Lung (tissue), 12 donors: ENCODE measurements around the gene ITPR1. TPM values are rescaled to one million over a fixed set of nuclear protein-coding genes. Genes with fewer than 3 reads are reported as not detected.

Experiments used
- ATAC-seq: fragments of 200-7000 bp; cut with Tn5 transposase; one replicate; pipeline ENCODE4 v1.9.1; 2020; ENCODE audit warnings: moderate number of reproducible peaks; ENCODE audit not compliant: insufficient read depth, low FRiP score
- DNase-seq, 3 donors: peaks; one replicate each; pipeline ENCODE4 v3.0.0-alpha.2; 2013 to 2017
- H3K27ac ChIP-seq, 2 donors: one replicate each; pipeline ENCODE4 v1.5.1; 2013; ENCODE audit warnings: mild to moderate bottlenecking in 2 of 2, moderate library complexity in 2 of 2, control low read depth in 1 of 2, inconsistent platforms in 1 of 2, low read depth in 1 of 2, low read length in 1 of 2
- H3K27me3 ChIP-seq, 3 donors: one replicate each; pipeline ENCODE4 v1.5.1; 2013; ENCODE audit warnings: low read length in 2 of 3; ENCODE audit not compliant: control insufficient read depth in 3 of 3, insufficient read depth in 3 of 3
- H3K36me3 ChIP-seq, 4 donors: one replicate each; pipeline ENCODE4 v1.5.1; 2013; ENCODE audit warnings: low read length in 4 of 4, mild to moderate bottlenecking in 1 of 4, moderate library complexity in 1 of 4; ENCODE audit not compliant: control insufficient read depth in 4 of 4, insufficient read depth in 4 of 4
- H3K4me1 ChIP-seq, 5 donors: one replicate each; pipeline ENCODE4 v1.5.1; 2013; ENCODE audit warnings: low read length in 5 of 5, mild to moderate bottlenecking in 2 of 5, moderate library complexity in 1 of 5; ENCODE audit not compliant: control insufficient read depth in 5 of 5, insufficient read depth in 5 of 5
- H3K4me3 ChIP-seq: one replicate; pipeline ENCODE4 v1.5.1; 2013; ENCODE audit warnings: mild to moderate bottlenecking, control low read depth, moderate library complexity
- H3K9ac ChIP-seq, 2 donors: one replicate each; pipeline ENCODE4 v1.5.1; 2013; ENCODE audit warnings: low read length in 2 of 2, control low read depth in 1 of 2; ENCODE audit not compliant: insufficient read depth in 1 of 2
- H3K9me3 ChIP-seq, 4 donors: one replicate each; pipeline ENCODE4 v1.5.1; 2013; ENCODE audit warnings: low read length in 3 of 4, mild to moderate bottlenecking in 1 of 4, moderate library complexity in 1 of 4; ENCODE audit not compliant: control insufficient read depth in 4 of 4, insufficient read depth in 3 of 4
- WGBS, 2 donors: extraction: QIAGEN DNeasy Blood & Tissue Kit; methylation state at CpG; one replicate each; pipeline ENCODE4 v1.1.7; 2013; 5-methylcytosine and 5-hydroxymethylcytosine counted together
- polyA plus RNA-seq, 2 donors: library from polyadenylated mRNA; stranded (reverse); fragments of 200-250 nt; gene quantifications; one replicate each; pipeline ENCODE4 v1.2.1, GENCODE V29; 2013
- total RNA-seq, 2 donors: library from RNA; depleted of rRNA in 1 of 2; stranded (reverse); fragments of >200 nt in 1 of 2; gene quantifications; one replicate each; pipeline ENCODE4 v1.2.1, GENCODE V29; 2014 to 2021
- TF ChIP-seq, protein P1 (sequence below): IDR thresholded peaks from 2 replicates; pipeline ENCODE4 v1.5.1; 2012; ENCODE audit warnings: mild to moderate bottlenecking; ENCODE audit errors: control extremely low read depth, extremely low read depth
- donor health status: control.
- donor health status: control.
- donor health status: Bipolar disorder and iron deficiency.
- donor health status: healthy.
- donor health status: DM: yes; HTN: yes; CAD: no.

ITPR1 gene
- total and polyA plus RNA-seq, 4 donors = 12.4 to 152 (median 44.1) TPM

DNA sequence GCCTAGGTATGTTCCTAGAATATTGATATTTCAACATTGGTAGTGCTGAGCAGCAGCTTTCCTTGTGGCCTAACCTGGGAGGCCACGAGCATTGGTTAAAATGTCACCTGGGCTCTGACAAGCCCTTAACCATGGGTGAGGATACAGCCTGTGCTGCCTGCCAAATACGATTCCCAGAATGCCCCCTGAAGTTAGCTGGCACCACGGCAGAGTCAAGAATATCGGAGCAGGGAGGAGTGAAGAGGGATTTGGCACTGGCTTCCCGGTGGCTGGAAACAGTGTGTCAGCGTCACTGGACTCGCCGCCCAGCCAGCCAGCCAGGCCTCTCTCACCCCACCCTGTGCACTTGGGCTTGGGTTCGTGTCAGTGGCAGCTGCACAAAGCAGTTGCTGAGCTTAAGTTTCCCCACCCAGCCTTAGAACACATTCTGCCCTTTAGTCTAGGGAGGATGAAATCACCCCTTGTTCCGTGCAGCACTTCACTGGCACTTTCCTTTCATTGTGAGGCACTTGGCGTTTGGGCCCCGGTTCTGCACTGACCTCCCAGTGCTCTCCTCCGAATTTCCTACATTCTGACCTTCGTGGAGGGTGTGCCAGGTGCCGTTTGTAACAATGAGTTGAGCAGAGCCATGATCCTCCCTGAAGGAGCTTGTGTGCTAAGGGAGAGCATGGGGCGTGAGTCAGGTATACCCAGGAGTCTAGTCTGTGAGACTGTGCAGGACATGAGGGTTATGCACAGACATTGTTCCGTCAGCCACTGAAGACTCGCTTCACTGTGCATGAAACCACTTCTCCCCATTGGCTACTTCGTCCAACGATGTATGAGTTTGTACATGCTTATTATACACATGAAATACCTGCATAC lies 333.3 kb downstream of the ITPR1 start:
- 50 to 70% methylated on average over 20 of the region's 20 CpGs for WGBS, 2 donors
- H3K9ac ChIP-seq = no peak overlapping the region
- peak in 1 of 3 donors; percentile 41 for DNase-seq
- TF ChIP-seq, protein P1, sequence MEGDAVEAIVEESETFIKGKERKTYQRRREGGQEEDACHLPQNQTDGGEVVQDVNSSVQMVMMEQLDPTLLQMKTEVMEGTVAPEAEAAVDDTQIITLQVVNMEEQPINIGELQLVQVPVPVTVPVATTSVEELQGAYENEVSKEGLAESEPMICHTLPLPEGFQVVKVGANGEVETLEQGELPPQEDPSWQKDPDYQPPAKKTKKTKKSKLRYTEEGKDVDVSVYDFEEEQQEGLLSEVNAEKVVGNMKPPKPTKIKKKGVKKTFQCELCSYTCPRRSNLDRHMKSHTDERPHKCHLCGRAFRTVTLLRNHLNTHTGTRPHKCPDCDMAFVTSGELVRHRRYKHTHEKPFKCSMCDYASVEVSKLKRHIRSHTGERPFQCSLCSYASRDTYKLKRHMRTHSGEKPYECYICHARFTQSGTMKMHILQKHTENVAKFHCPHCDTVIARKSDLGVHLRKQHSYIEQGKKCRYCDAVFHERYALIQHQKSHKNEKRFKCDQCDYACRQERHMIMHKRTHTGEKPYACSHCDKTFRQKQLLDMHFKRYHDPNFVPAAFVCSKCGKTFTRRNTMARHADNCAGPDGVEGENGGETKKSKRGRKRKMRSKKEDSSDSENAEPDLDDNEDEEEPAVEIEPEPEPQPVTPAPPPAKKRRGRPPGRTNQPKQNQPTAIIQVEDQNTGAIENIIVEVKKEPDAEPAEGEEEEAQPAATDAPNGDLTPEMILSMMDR = no peak
- H3K36me3 ChIP-seq = peaks cover 0 to 5% (median 2%) of the 10 kb centered on the region in 4 donors
- peak overlapping the region; percentile 86 to 94 for H3K27ac ChIP-seq
- peaks cover 0 to 26% (median 5%) of the 10 kb centered on the region in 5 donors for H3K4me1 ChIP-seq
- H3K27me3 ChIP-seq = no peaks in the 10 kb centered on the region
- H3K4me3 ChIP-seq = no peak overlapping the region
- H3K9me3 ChIP-seq = no peaks in the 10 kb centered on the region
- peak; percentile 70 for ATAC-seq

GRCh38 chr3:4827767-4828166 lies 334.6 kb downstream of the ITPR1 start:
- Histone ChIP-seq H3K9ac (no peak overlapping the region), H3K9me3 (no peaks in the 10 kb centered on the region), H3K27me3 (no peaks in the 10 kb centered on the region), H3K27ac (peak overlapping the region in 1 of 2 donors; percentile 34), H3K4me3 (no peak overlapping the region), H3K36me3 (peaks cover 0 to 5% (median 2%) of the 10 kb centered on the region in 4 donors), H3K4me1 (peaks cover 0 to 27% (median 5%) of the 10 kb centered on the region in 5 donors)
- WGBS, 2 donors = 71 to 80% methylated on average over 8 of the region's 8 CpGs
- no peak for ATAC-seq
- DNase-seq = no peak
- TF ChIP-seq, protein P1 = no peak

DNA sequence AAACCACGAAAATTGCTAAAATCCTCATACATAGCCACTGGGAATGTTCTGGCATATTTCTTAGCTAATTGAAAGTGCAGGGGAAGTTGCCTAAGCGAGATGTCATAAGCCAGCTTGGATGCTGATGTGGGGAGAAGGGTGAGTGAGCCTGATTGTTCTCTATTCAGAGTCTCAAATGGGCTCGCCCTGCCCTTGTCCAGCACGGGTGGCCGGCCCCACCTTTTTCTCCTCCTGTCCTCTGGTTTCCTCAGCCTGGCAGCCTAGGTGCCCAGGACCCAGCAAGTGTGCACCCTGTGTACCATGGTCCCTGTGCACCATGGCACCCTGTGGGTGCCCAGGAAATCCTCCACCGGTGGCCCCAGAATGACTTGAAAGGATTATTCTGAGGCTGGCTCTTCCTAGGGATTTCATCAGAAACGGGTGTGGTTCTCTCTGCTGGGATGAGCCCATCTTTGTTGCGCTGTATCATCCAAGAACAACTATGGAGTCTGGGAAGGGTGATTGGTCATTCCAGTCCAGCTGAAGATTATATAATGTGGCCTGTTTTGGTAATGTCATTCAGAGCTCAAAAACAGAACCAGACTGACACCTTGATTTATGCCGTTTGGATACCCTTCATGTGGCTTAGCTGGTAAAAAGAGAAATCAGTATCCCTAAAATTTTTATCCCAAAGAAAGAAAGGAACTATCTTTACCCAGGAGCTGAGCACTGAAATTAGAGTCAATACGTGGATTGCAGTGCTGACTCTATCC lies 335.3 kb downstream of the ITPR1 start:
- H3K4me3 ChIP-seq = no peak overlapping the region
- no peaks in the 10 kb centered on the region for H3K9me3 ChIP-seq
- H3K9ac ChIP-seq = no peak overlapping the region
- H3K27ac ChIP-seq = peak overlapping the region in 1 of 2 donors; percentile 46
- ATAC-seq = no peak
- H3K27me3 ChIP-seq = no peaks in the 10 kb centered on the region
- TF ChIP-seq, protein P1 = no peak
- peaks cover 0 to 5% (median 4%) of the 10 kb centered on the region in 4 donors for H3K36me3 ChIP-seq
- peaks cover 0 to 28% (median 5%) of the 10 kb centered on the region in 5 donors for H3K4me1 ChIP-seq
- DNase-seq = no peak
- 49 to 71% methylated on average over 10 of the region's 10 CpGs for WGBS, 2 donors
